Ovary (tissue), 9 donors: ENCODE data around the gene ATRNL1. TPM values are rescaled to one million over a fixed set of nuclear protein-coding genes. Genes with fewer than 3 reads are reported as not detected.

Source experiments
- DNase-seq, 5 donors: peaks; one replicate each; pipeline ENCODE4 v3.0.0-alpha.2; 2019 to 2020
- H3K27ac ChIP-seq, 2 donors: fragments of 200-600 bp; one replicate each; pipeline versions ENCODE4 v1.5.1 to v1.8.0; 2019 to 2022
- H3K27me3 ChIP-seq: fragments of 200-600 bp; one replicate; pipeline ENCODE4 v1.8.0; 2022
- H3K36me3 ChIP-seq: fragments of 200-600 bp; sonication (generic); one replicate; pipeline ENCODE4 v1.5.1; 2019
- H3K4me1 ChIP-seq: one replicate; pipeline ENCODE4 v1.8.1; 2013; ENCODE audit warnings: mild to moderate bottlenecking, moderate library complexity; ENCODE audit not compliant: insufficient read depth
- H3K4me3 ChIP-seq: fragments of 200-600 bp; sonication (generic); one replicate; pipeline ENCODE4 v1.5.1; 2017
- H3K9me3 ChIP-seq, 2 donors: fragments of 200-600 bp in 1 of 2; sonication (generic) in 1 of 2; one replicate each; pipeline versions ENCODE4 v1.5.1 to v1.8.1; 2013 to 2019; ENCODE audit warnings: mild to moderate bottlenecking in 1 of 2, moderate library complexity in 1 of 2
- CTCF ChIP-seq, 3 donors: fragments of 450-650 bp in 2 of 3; fragments of 200-600 bp in 1 of 3; IDR thresholded peaks; one replicate each; pipeline versions ENCODE4 v1.5.1 to v1.8.0; 2016 to 2022; ENCODE audit warnings: antibody characterized with exemption in 3 of 3, mild to moderate bottlenecking in 1 of 3
- EP300 ChIP-seq: sonication (generic); formaldehyde crosslinking; IDR thresholded peaks from one replicate; pipeline ENCODE4 v1.6.1; 2017; ENCODE audit warnings: antibody characterized with exemption
- POLR2A ChIP-seq: fragments of 450-650 bp; IDR thresholded peaks from one replicate; pipeline ENCODE4 v1.6.1; 2017; ENCODE audit warnings: antibody characterized with exemption, mild to moderate bottlenecking, moderate library complexity
- WGBS, 3 donors: extraction: QIAGEN DNeasy Blood & Tissue Kit in 1 of 3; methylation state at CpG; one replicate each; pipeline versions ENCODE4 v1.1.5 to v1.1.7; 2013 to 2017; 5-methylcytosine and 5-hydroxymethylcytosine counted together
- intact Hi-C, 4 donors: fragments of 100-400 bp; cut with DNase I; formaldehyde crosslinking; loops; one replicate each; pipeline versions ENCODE4 v1.11.0 to v1.15.1; 2022 to 2023
- polyA plus RNA-seq, 2 donors: library from polyadenylated mRNA; stranded (reverse); fragments of 200-250 nt in 1 of 2; fragments of 350-450 nt in 1 of 2; fragmentation: Illumina TruSeq in 1 of 2; extraction: RNeasy Lipid Tissue Mini Kit (QIAGEN cat#74804) in 1 of 2; gene quantifications; one replicate each; pipeline ENCODE4 v1.2.3, GENCODE V29; 2013 to 2014
- total RNA-seq, 7 donors: library from RNA; depleted of rRNA in 2 of 7; stranded (reverse); fragments of >200 nt in 2 of 7; fragmentation: NEBNext Ultra II Directional in 3 of 7; extraction: Animal tissue kit (Norgen Biotek cat#: 25700) in 3 of 7; gene quantifications; one replicate each; pipeline versions ENCODE4 v1.1.0 to v1.2.4, GENCODE V29; 2016 to 2023
- donor health status: DM: no; HTN: no; CAD: no; lungs with moderate emphysema.
- donor health status: DM: no; HTN: no; CAD: no.
- donor health status: Bipolar disorder and iron deficiency.
- donor health status: DM: yes; HTN: yes; CAD: no.
- donor health status: DM: no; HTN: no; CAD: no.
- donor health status: DM: yes; HTN: yes; CAD: no.

The ATRNL1 gene
- total and polyA plus RNA-seq, 9 donors, result 8.1 to 119 (median 77.8) TPM

GRCh38 chr10:115801457-115801856, 708.3 kb downstream of the ATRNL1 start:
- Histone ChIP-seq H3K4me3 (no peak overlapping the region), H3K4me1 (no peaks in the 10 kb centered on the region), H3K27me3 (no peaks in the 10 kb centered on the region), H3K27ac (no peak overlapping the region), H3K9me3 (no peaks in the 10 kb centered on the region), H3K36me3 (no peaks in the 10 kb centered on the region)
- no peak for DNase-seq
- no peak for TF ChIP-seq EP300
- TF ChIP-seq CTCF (IDR thresholded peaks at IDR 0.05), result no peak
- TF ChIP-seq POLR2A, result no peak
- intact Hi-C loops, result loop anchor here in 1 of 4 donors (10.0 kb wide), 1 partner anchor 493 kb away; no protein-coding TSS in a partner anchor

GRCh38 chr10:115801992-115802391, 708.8 kb downstream of the ATRNL1 start:
- H3K27ac ChIP-seq, result no peak overlapping the region
- no peak overlapping the region for H3K4me3 ChIP-seq
- intact Hi-C loops, result loop anchor here in 1 of 4 donors (10.0 kb wide), 1 partner anchor 493 kb away; no protein-coding TSS in a partner anchor
- TF ChIP-seq CTCF (IDR thresholded peaks at IDR 0.05) (no peak), POLR2A (no peak), EP300 (no peak)
- no peaks in the 10 kb centered on the region for H3K9me3 ChIP-seq
- no peak for DNase-seq
- no peaks in the 10 kb centered on the region for H3K4me1 ChIP-seq
- no peaks in the 10 kb centered on the region for H3K36me3 ChIP-seq
- no peaks in the 10 kb centered on the region for H3K27me3 ChIP-seq
- 77 to 81% (median 79%) methylated on average over 2 of the region's 2 CpGs for WGBS, 3 donors

- intact Hi-C loops, result loop anchor here in 1 of 4 donors (10.0 kb wide), 1 partner anchor 492 kb away; no protein-coding TSS in a partner anchor
- TF ChIP-seq POLR2A (no peak), EP300 (no peak), CTCF (IDR thresholded peaks at IDR 0.05) (no peak)
- H3K9me3 ChIP-seq, result no peaks in the 10 kb centered on the region
Observed at GRCh38 chr10:115802911-115803310, 709.7 kb downstream of the ATRNL1 start.

GRCh38 chr10:115814542-115814941, 721.4 kb downstream of the ATRNL1 start:
- H3K4me3 ChIP-seq, result no peak overlapping the region
- 47 to 59% (median 57%) methylated on average over 2 of the region's 2 CpGs for WGBS, 3 donors
- intact Hi-C loops, result no loop called here
- H3K4me1 ChIP-seq, result peaks cover 1% of the 10 kb centered on the region
- no peak for DNase-seq
- no peak for TF ChIP-seq CTCF (IDR thresholded peaks at IDR 0.05)
- TF ChIP-seq EP300, result no peak
- TF ChIP-seq POLR2A, result no peak
- H3K36me3 ChIP-seq, result no peaks in the 10 kb centered on the region
- no peaks in the 10 kb centered on the region for H3K27me3 ChIP-seq
- no peaks in the 10 kb centered on the region for H3K9me3 ChIP-seq
- H3K27ac ChIP-seq, result no peak overlapping the region

More at GRCh38 chr10:115802911-115803310, 709.7 kb downstream of the ATRNL1 start:
- no peaks in the 10 kb centered on the region for H3K36me3 ChIP-seq
- no peaks in the 10 kb centered on the region for H3K4me1 ChIP-seq
- no peak overlapping the region for H3K27ac ChIP-seq
- no peaks in the 10 kb centered on the region for H3K27me3 ChIP-seq
- no peak overlapping the region for H3K4me3 ChIP-seq
- no peak for DNase-seq
